ENCODE results near the gene SIRT7.
A peak's percentile ranks its signal among the peaks of the same experiment; 100 is the strongest.
"Not testable (repeated sequence)": the region's sequence is repeated elsewhere in the genome, so short reads cannot be mapped to it uniquely, and the experiment has no call there.

Gene SIRT7

DNA sequence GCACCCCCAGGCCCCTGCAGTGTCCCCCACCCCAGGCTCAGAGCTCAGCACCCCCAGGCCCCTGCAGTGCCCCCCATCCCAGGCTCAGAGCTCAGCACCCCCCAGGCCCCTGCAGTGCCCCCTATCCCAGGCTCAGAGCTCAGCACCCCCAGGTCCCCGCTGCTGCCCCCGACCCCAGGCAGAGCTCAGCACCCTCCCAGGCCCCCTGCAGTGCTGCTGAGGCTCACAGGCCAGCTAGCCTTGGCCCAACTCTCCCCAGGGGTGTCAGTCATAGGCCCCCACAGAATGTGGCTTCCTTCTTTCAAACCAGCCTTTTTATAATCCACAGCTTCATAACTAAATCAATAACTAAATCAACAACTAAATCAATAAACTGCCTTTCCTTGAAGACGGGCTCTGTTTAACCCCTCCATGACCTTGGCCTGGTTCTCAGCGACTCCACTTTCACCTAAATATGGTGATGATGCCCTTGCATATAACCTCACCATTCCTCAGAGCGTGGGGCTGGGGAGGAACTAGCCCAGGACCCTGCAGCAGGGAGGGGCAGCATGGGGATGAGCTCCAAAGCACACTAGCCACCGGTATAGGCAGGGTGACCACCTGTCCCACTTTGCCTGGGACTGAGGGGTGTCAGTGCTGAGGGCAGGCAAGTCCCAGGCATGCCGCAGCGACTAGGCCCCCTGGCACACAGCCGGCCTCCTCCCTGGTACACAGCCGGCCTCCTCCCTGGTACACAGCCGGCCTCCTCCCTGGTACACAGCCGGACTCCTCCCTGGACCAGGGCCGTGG lies 38.0 kb upstream of the SIRT7 start:
- H3K4me3 ChIP-seq (ENCODE audit: severe bottlenecking) = no peak overlapping the region
- no peak for ATAC-seq (ENCODE audit: low read depth)
- H3K27me3 ChIP-seq (ENCODE audit: insufficient read depth, poor library complexity, severe bottlenecking) = peaks cover 24% of the 10 kb centered on the region
- H3K27ac ChIP-seq (ENCODE audit: poor library complexity, severe bottlenecking) = no peak overlapping the region
- TF ChIP-seq CTCF (IDR thresholded peaks at IDR 0.05; ENCODE audit: poor library complexity, severe bottlenecking) = no peak
- H3K36me3 ChIP-seq (ENCODE audit: low read depth) = no peaks in the 10 kb centered on the region
- no peaks in the 10 kb centered on the region for H3K4me1 ChIP-seq (ENCODE audit: insufficient read depth, poor library complexity, severe bottlenecking)
- H3K9me3 ChIP-seq (ENCODE audit: severe bottlenecking) = no peaks in the 10 kb centered on the region
- DNase-seq (ENCODE audit: low spot score) = no peak

- no peaks in the 10 kb centered on the region for H3K9me3 ChIP-seq (ENCODE audit: severe bottlenecking)
- TF ChIP-seq CTCF (IDR thresholded peaks at IDR 0.05; ENCODE audit: poor library complexity, severe bottlenecking) = no peak
- ATAC-seq (ENCODE audit: low read depth) = no peak
- H3K27ac ChIP-seq (ENCODE audit: poor library complexity, severe bottlenecking) = no peak overlapping the region
- no peaks in the 10 kb centered on the region for H3K36me3 ChIP-seq (ENCODE audit: low read depth)
- peak; percentile 68 for DNase-seq (ENCODE audit: low spot score)
- H3K4me3 ChIP-seq (ENCODE audit: severe bottlenecking) = no peak overlapping the region
- H3K27me3 ChIP-seq (ENCODE audit: insufficient read depth, poor library complexity, severe bottlenecking) = peaks cover 19% of the 10 kb centered on the region
- no peaks in the 10 kb centered on the region for H3K4me1 ChIP-seq (ENCODE audit: insufficient read depth, poor library complexity, severe bottlenecking)
Observed at GRCh38 chr17:81955058-81955681, 37.2 kb upstream of the SIRT7 start.

DNA sequence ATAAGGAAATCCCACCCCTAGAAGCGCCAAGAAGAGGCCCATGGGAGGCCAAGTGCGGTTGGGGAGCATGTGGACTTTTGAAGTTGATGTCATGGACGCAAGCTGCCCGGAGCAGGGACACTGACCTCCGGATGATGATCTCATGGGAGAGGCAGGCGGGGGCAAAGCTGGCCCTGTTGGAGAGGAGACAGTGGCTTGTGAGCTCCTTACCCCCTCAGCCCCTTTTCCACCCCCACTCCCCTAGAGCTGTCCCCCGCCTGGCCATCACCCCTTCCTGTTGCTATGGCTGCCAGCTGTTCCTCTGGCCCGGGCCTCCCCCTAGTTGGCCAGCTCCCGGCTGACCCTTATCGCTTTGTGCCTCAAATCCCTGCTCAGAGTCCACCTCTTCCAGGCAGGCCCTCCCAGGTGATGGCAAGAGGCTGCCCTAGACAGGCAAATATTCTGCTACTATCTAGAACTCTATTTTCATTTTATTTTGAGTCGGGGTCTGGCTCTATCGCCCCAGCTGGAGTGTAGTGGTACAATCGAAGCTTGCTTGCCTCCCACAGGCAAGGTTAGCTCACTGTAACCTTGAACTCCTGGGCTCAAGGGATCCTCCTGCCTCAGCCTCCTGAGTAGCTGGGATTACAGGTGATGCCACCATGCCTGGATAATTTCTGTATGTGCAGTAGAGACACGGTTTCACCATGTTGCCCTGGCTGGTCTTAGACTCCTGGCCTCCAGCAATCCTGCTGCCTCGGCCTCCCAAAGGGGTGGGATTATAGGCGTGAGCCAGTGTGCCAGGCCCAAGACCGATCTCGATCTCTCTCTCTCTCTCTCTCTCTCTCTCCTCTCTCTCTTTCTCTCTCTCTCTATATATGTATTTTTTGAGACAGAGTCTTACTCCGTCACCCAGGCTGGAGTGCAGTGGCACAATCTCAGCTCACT lies 36.4 kb upstream of the SIRT7 start:
- Histone ChIP-seq H3K36me3 (ENCODE audit: low read depth) (no peaks in the 10 kb centered on the region), H3K4me3 (ENCODE audit: severe bottlenecking) (no peak overlapping the region), H3K9me3 (ENCODE audit: severe bottlenecking) (no peaks in the 10 kb centered on the region), H3K27ac (ENCODE audit: poor library complexity, severe bottlenecking) (no peak overlapping the region), H3K27me3 (ENCODE audit: insufficient read depth, poor library complexity, severe bottlenecking) (peaks cover 14% of the 10 kb centered on the region), H3K4me1 (ENCODE audit: insufficient read depth, poor library complexity, severe bottlenecking) (no peaks in the 10 kb centered on the region)
- ATAC-seq (ENCODE audit: low read depth) (no peak), DNase-seq (ENCODE audit: low spot score) (peak; percentile 61)
- TF ChIP-seq CTCF (IDR thresholded peaks at IDR 0.05; ENCODE audit: poor library complexity, severe bottlenecking) = no peak

- not testable (repeated sequence) for H3K9me3 ChIP-seq (ENCODE audit: severe bottlenecking); H3K4me1 ChIP-seq (ENCODE audit: insufficient read depth, poor library complexity, severe bottlenecking); H3K36me3 ChIP-seq (ENCODE audit: low read depth); H3K4me3 ChIP-seq (ENCODE audit: severe bottlenecking); ATAC-seq (ENCODE audit: low read depth); H3K27me3 ChIP-seq (ENCODE audit: insufficient read depth, poor library complexity, severe bottlenecking); H3K27ac ChIP-seq (ENCODE audit: poor library complexity, severe bottlenecking); DNase-seq (ENCODE audit: low spot score)
Observed at GRCh38 chr17:81953443-81953842, 35.5 kb upstream of the SIRT7 start.

DNA sequence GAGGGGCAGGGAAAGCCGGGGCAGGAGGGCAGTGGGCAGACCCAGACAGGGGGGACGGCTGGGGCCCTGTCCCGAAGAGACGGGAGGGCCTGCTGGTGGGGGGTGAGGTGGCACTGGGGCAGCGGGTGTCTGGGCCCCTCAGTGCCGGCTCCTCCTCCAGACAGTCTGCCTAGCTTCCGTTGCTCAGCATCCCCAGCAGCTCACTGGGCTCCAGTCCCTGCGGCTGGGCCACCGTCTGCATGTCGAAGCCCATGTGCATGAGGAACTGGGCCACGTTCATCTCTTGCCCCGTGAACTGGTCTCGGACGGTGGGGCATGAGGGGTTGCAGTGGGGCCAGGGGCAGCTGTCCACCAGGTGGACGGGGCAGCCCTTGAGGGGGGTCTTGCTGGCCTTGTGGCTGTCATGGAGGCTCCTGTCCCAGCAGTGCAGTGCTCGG lies 34.8 kb upstream of the SIRT7 start:
- Histone ChIP-seq H3K4me1 (ENCODE audit: insufficient read depth, poor library complexity, severe bottlenecking) (no peaks in the 10 kb centered on the region), H3K4me3 (ENCODE audit: severe bottlenecking) (no peak overlapping the region), H3K27ac (ENCODE audit: poor library complexity, severe bottlenecking) (no peak overlapping the region), H3K36me3 (ENCODE audit: low read depth) (no peaks in the 10 kb centered on the region), H3K27me3 (ENCODE audit: insufficient read depth, poor library complexity, severe bottlenecking) (no peaks in the 10 kb centered on the region), H3K9me3 (ENCODE audit: severe bottlenecking) (no peaks in the 10 kb centered on the region)
- ATAC-seq (ENCODE audit: low read depth) = no peak
- TF ChIP-seq CTCF (IDR thresholded peaks at IDR 0.05; ENCODE audit: poor library complexity, severe bottlenecking) = no peak
- DNase-seq (ENCODE audit: low spot score) = peak; percentile 68

All from RWPE2 (cell line).